Psoas muscle (tissue), 8 donors: Measurements from ENCODE around the gene RTKN2. TPM values are rescaled to one million over a fixed set of nuclear protein-coding genes. Genes with fewer than 3 reads are reported as not detected.

Source experiments
- ATAC-seq, 4 donors: fragments of 200-7000 bp; cut with Tn5 transposase; one replicate each; pipeline ENCODE4 v1.9.1; 2020; ENCODE audit warnings: moderate library complexity in 3 of 4, mild to moderate bottlenecking in 2 of 4
- DNase-seq, 2 donors: peaks; one replicate each; pipeline ENCODE4 v3.0.0-alpha.2; 2020
- H3K27ac ChIP-seq: fragments of 200-600 bp; one replicate; pipeline ENCODE4 v1.8.0; 2022
- H3K27me3 ChIP-seq, 3 donors: fragments of 200-600 bp in 1 of 3; one replicate each; pipeline versions ENCODE4 v1.6.1 to v1.8.0; 2013 to 2022; ENCODE audit warnings: low read length in 2 of 3, mild to moderate bottlenecking in 2 of 3, moderate library complexity in 1 of 3; ENCODE audit not compliant: insufficient read depth in 3 of 3
- H3K36me3 ChIP-seq, 2 donors: fragments of 200-600 bp in 1 of 2; one replicate each; pipeline versions ENCODE4 v1.6.1 to v1.8.0; 2013 to 2022; ENCODE audit warnings: low read depth in 1 of 2, mild to moderate bottlenecking in 1 of 2, moderate library complexity in 1 of 2; ENCODE audit not compliant: insufficient read depth in 1 of 2
- H3K4me1 ChIP-seq: fragments of 200-600 bp; one replicate; pipeline ENCODE4 v1.8.0; 2022
- H3K4me3 ChIP-seq: fragments of 200-600 bp; one replicate; pipeline ENCODE4 v1.8.0; 2022; ENCODE audit warnings: mild to moderate bottlenecking
- H3K9me3 ChIP-seq: fragments of 200-600 bp; one replicate; pipeline ENCODE4 v1.8.0; 2022
- WGBS, 3 donors: extraction: QIAGEN DNeasy Blood & Tissue Kit; methylation state at CpG; one replicate each; pipeline versions ENCODE4 v1.1.6 to v1.1.7; 2013; 5-methylcytosine and 5-hydroxymethylcytosine counted together
- intact Hi-C, 2 donors: fragments of 100-400 bp; cut with DNase I; formaldehyde crosslinking; loops; one replicate each; pipeline versions ENCODE4 v1.11.0 to v1.14.2; 2022
- polyA plus RNA-seq, 3 donors: library from polyadenylated mRNA; stranded (reverse); fragments of 200-250 nt; gene quantifications; one replicate each; pipeline ENCODE4 v1.2.3, GENCODE V29; 2013
- total RNA-seq, 4 donors: library from RNA; stranded (reverse); fragmentation: NEBNext Ultra II Directional in 2 of 4; extraction: Animal tissue kit (Norgen Biotek cat#: 25700) in 2 of 4; gene quantifications; one replicate each; pipeline versions ENCODE4 v1.2.1 to v1.2.4, GENCODE V29; 2021 to 2023
- TF ChIP-seq, protein P1 (sequence below): fragments of 200-600 bp; IDR thresholded peaks from one replicate; pipeline ENCODE4 v1.8.0; 2022; ENCODE audit warnings: antibody characterized with exemption
- donor health status: healthy with polysubstance abuse.
- donor health status: DM: no; HTN: no; CAD: no; lungs with moderate emphysema.
- donor health status: Bipolar disorder and iron deficiency.
- donor health status: healthy.
- donor health status: DM: yes; HTN: yes; CAD: no.
- donor health status: DM: no; HTN: no; CAD: no.
- donor health status: DM: no; HTN: no; CAD: no.
- donor health status: DM: yes; HTN: yes; CAD: no.

Gene RTKN2
- total and polyA plus RNA-seq, 7 donors: 0.01 to 0.09 (median 0.03) TPM; not detected in 3

DNA sequence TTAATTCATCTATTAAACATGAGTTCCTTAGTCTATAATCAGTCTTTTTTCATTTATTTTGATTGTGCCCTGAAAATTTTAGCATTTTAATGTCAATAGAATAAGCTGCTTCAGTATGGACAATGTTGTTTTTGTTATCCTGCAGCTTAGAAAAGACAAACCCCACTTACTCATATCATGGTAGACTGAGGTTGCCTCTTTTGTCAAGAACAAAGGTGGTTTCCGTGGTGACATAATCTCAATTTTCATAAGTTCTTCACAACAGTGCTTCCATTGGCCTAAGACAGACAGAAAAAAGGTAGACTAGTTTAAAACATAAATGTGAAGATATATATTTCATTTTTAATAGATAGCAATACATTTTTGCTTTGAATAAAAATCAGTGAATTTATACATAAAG is 69.1 kb downstream of the RTKN2 start:
- DNase-seq (no peak), ATAC-seq (no peak)
- H3K36me3 ChIP-seq: no peaks in the 10 kb centered on the region
- WGBS, 3 donors: 93 to 100% (median 94%) methylated on average over 1 of the region's 1 CpG
- TF ChIP-seq, protein P1, sequence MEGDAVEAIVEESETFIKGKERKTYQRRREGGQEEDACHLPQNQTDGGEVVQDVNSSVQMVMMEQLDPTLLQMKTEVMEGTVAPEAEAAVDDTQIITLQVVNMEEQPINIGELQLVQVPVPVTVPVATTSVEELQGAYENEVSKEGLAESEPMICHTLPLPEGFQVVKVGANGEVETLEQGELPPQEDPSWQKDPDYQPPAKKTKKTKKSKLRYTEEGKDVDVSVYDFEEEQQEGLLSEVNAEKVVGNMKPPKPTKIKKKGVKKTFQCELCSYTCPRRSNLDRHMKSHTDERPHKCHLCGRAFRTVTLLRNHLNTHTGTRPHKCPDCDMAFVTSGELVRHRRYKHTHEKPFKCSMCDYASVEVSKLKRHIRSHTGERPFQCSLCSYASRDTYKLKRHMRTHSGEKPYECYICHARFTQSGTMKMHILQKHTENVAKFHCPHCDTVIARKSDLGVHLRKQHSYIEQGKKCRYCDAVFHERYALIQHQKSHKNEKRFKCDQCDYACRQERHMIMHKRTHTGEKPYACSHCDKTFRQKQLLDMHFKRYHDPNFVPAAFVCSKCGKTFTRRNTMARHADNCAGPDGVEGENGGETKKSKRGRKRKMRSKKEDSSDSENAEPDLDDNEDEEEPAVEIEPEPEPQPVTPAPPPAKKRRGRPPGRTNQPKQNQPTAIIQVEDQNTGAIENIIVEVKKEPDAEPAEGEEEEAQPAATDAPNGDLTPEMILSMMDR: no peak
- no peak overlapping the region for H3K4me3 ChIP-seq
- no peaks in the 10 kb centered on the region for H3K27me3 ChIP-seq
- H3K27ac ChIP-seq: no peak overlapping the region
- no peaks in the 10 kb centered on the region for H3K4me1 ChIP-seq
- no peaks in the 10 kb centered on the region for H3K9me3 ChIP-seq
- intact Hi-C loops: loop anchor here in 1 of 2 donors (10.0 kb wide), 1 partner anchor 75 kb away; no protein-coding TSS in a partner anchor

DNA sequence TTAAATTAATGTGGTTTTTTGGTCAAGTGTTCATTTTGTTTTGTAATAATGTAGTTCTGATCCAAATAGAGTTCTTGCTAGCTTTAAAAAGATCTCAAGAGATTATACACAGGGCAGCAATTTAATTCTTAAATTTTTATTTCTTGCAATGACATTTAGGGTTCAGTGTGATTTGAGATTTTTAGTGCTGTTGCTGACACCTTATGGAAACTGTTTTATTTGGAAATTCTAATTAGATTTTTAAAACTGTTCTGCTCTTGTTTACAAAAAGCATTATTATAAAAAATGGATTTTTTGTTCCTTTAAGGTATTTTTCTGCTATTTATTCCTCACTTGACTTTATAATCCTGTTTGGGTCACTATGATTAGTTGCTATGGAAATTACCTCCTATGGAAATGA is 72.1 kb downstream of the RTKN2 start:
- ATAC-seq (no peak), DNase-seq (no peak)
- Histone ChIP-seq H3K9me3 (no peaks in the 10 kb centered on the region), H3K4me1 (no peaks in the 10 kb centered on the region), H3K4me3 (no peak overlapping the region), H3K36me3 (no peaks in the 10 kb centered on the region), H3K27ac (no peak overlapping the region), H3K27me3 (no peaks in the 10 kb centered on the region)
- intact Hi-C loops: loop anchor here in 1 of 2 donors (10.0 kb wide), 1 partner anchor 72 kb away; no protein-coding TSS in a partner anchor
- TF ChIP-seq, protein P1: no peak

DNA sequence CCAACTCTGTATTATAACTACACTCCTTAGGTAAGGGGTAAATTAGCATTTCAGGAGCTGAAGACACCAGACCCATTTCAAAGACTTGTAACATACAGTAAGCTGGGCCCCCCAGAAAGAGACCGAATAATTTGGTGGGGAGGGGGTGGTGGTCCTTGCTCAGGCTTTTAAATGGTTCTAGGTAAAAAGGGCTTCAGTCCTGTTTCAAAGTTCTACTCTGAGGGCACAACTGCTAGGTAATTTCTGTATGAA is 73.0 kb downstream of the RTKN2 start:
- no peak for ATAC-seq
- H3K36me3 ChIP-seq: no peaks in the 10 kb centered on the region
- DNase-seq: no peak
- no peaks in the 10 kb centered on the region for H3K4me1 ChIP-seq
- no peaks in the 10 kb centered on the region for H3K27me3 ChIP-seq
- H3K27ac ChIP-seq: no peak overlapping the region
- WGBS, 3 donors: 75 to 83% (median 81%) methylated on average over 1 of the region's 1 CpG
- intact Hi-C loops: loop anchor here in 1 of 2 donors (10.0 kb wide), 1 partner anchor 71 kb away; no protein-coding TSS in a partner anchor
- no peaks in the 10 kb centered on the region for H3K9me3 ChIP-seq
- no peak overlapping the region for H3K4me3 ChIP-seq
- TF ChIP-seq, protein P1: no peak

DNA sequence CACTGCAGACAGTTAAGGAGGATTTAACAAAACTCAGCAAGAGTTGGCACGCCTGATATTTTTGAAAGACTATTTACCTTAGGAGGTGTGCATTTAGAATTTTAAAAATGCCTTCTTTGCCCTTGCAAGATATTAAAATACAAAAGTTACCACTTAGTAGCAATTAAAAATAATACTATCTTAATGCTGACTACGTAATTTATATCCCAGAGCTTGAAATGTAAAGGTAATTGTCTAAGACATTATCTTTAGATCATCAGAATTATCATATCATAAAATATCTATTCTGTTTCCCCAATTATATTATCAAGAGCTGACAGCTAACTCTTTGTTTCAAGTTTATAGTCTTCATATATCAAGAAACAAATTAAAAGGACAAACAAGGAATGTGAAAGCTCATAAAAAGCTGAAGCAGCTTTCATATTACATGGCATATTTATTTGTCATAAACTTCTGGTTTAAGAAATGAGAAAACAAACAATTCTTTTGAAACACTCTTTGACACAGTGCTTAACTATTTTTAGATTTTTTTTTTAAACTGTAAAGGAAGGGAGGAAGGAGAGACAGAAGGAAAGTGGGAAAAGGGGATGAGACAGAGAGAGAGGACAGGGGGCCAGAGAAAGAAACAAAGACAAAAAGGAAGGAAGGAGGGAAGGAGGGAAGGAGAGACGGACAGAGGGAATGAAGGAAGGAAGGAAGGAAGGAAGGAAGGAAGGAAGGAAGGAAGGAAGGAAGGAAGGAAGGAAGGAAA is 73.5 kb downstream of the RTKN2 start:
- H3K36me3 ChIP-seq: no peaks in the 10 kb centered on the region
- H3K27ac ChIP-seq: no peak overlapping the region
- no peaks in the 10 kb centered on the region for H3K4me1 ChIP-seq
- 74 to 95% (median 84%) methylated on average over 3 of the region's 3 CpGs for WGBS, 3 donors
- ATAC-seq (no peak), DNase-seq (no peak)
- no peaks in the 10 kb centered on the region for H3K27me3 ChIP-seq
- H3K9me3 ChIP-seq: no peaks in the 10 kb centered on the region
- TF ChIP-seq, protein P1: no peak
- intact Hi-C loops: loop anchor here in 1 of 2 donors (10.0 kb wide), 1 partner anchor 70 kb away; no protein-coding TSS in a partner anchor
- H3K4me3 ChIP-seq: no peak overlapping the region

DNA sequence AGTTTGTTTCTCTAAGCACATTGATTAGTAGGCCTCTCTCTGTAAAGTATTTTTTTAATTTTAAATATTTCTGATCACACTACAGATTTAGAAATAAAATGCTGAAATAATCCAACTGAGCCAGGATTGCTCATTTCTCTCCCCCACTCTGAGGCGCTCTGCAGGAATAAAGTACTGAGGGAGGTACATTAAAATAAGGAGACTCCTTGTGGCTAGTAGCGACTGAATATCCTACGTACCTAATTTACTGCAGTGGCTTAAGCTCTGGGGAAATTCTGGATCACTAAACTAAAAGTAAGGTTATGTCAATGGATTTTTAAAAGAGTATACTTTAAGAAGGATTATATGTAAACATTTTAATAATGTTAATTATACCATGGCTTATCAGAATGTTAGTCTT is 75.2 kb downstream of the RTKN2 start:
- no peaks in the 10 kb centered on the region for H3K36me3 ChIP-seq
- 92 to 95% (median 94%) methylated on average over 3 of the region's 3 CpGs for WGBS, 3 donors
- intact Hi-C loops: loop anchor here in 1 of 2 donors (10.0 kb wide), 1 partner anchor 69 kb away; no protein-coding TSS in a partner anchor
- no peaks in the 10 kb centered on the region for H3K4me1 ChIP-seq
- no peak for DNase-seq
- no peaks in the 10 kb centered on the region for H3K9me3 ChIP-seq
- no peaks in the 10 kb centered on the region for H3K27me3 ChIP-seq
- no peak for ATAC-seq
- no peak overlapping the region for H3K4me3 ChIP-seq
- no peak overlapping the region for H3K27ac ChIP-seq
- TF ChIP-seq, protein P1: no peak
